HuH-7.5 (cell line): ENCODE results near the gene RAB22A.

Experiments used
- DNase-seq: peaks from one replicate; pipeline ENCODE4 v3.0.0; 2011; ENCODE audit warnings: low spot score

Gene RAB22A

GRCh38 chr20:58303547-58303946 is 6.0 kb upstream of the RAB22A start:
- no peak for DNase-seq

DNA sequence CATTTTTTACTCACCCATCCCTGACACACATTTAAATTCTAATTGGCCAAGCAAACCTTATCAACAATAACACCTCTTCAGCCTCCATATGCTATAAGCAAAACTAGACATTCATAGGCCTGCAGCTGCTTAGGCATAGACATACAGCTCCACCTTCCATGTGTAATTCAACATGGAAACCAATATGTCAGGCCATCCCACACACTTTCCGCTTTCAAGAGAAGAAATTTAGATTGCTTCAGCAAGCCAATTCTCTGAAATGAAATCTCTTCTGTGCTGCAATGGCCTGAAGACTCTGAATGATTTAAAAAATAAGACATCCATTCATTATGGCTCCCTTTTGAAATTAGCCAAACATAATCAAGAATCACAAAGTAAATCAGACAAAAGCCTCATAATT is 4.5 kb upstream of the RAB22A start:
- DNase-seq: no peak

- DNase-seq: no peak
Measured at GRCh38 chr20:58306421-58307261, 2.9 kb upstream of the RAB22A start.

DNA sequence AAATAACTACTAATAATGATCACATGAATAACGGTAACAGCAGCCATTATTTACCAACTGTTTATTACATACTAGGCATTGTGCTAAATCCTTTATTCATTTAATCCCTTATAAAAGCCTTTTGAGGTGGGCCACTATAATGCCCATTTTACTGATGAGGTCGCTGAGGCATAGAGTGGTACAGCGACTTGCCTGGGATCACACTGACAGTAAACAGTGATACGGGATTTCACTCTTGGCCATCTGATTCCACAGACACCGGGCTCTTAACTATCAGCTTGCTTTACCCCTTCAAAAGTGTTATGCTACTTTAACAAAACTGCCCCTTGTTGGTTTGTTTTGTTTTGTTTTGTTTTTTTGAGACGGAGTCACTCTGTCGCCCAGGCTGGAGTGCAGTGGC is 2.2 kb upstream of the RAB22A start:
- no peak for DNase-seq

- no peak for DNase-seq
Measured at GRCh38 chr20:58308290-58308679, 1.2 kb upstream of the RAB22A start.

DNA sequence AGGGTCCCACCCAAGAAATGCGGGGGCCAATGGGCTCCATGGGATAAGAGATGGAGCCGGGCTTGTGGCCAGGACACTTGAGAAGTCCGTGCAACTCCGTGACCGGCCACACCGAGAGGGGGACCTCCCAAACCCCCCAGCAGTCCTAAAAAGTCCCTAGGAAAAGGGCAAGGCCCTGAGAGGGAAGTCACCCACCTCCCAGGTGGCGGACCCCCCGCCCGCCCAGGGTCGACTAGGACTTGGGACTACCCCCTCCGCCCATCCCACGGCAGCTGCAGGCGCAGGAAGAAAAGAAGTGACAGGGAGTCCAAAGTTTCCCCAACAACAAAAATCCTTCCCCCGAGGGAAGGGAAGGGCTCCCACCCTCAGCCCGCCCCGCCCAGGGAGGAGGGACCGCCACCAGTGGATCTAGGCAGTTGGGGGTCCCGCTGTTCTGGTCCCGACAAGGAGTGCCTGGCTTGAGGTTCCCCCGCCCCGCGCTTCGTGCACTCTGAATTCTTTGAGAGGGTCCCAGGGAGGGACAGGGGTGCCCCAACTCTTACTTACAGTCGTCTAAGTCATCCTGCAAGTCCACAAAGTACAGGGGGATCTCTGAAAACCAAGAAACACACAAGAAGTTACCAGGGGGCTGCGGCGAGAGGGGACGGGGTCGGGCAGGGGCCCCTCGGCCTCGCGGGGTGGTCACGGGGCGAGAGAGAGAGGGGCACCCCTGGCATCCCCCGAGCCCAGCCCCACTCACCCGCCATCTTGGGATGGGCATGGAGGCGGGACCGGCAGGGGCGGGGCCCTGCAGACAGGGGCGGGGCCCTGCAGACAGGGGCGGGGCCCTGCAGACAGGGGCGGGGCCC is 611 bp upstream of the RAB22A start:
- peak; percentile 71 for DNase-seq

DNA sequence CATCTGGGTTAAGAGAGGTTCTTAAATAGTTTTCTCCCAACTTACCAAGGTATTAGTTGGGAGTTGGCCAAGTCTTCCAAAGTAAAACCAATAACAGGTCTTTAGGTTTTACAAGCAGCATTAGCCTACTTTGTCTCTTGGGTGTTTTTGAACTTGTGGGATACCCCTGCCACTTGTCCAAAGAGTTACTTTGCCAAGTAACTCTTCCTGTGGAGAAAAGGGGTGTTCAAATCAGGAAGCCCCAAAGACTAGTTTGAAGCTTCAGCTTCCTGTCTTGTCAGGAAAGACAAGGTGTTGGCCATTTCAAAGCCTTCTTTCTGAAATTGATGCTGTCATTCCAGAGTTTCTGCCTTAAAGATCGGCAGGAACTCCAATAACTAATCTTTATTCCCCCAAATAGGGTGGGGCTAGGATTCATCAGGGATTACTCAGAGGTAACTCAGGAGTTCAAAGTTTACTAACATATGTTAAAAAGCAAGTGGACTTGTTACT is 822 bp downstream of the RAB22A start:
- DNase-seq: no peak

GRCh38 chr20:58312836-58313235 is 3.3 kb downstream of the RAB22A start:
- DNase-seq: no peak

- DNase-seq: no peak
Measured at GRCh38 chr20:58313396-58313795, 3.9 kb downstream of the RAB22A start.

DNA sequence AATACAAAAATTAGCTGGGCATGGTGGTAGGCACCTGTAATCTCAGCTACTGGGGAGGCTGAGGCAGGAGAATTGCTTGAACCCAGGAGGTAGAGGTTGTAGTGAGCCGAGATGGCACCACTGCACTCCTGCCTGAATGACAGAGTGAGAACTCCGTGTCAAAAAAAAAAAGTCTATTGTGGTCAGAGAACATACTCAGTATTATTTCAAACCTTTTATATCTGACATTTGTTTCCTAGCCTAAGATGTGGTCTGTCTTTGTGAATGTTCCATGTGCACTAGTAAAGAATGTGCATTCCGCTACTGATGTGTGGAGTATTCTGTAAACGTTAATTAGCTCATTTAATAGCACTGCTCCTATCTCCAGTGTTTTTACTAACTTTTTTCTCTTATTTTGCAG is 11.7 kb downstream of the RAB22A start:
- no peak for DNase-seq

- no peak for DNase-seq
Measured at GRCh38 chr20:58322083-58322482, 12.6 kb downstream of the RAB22A start.

DNA sequence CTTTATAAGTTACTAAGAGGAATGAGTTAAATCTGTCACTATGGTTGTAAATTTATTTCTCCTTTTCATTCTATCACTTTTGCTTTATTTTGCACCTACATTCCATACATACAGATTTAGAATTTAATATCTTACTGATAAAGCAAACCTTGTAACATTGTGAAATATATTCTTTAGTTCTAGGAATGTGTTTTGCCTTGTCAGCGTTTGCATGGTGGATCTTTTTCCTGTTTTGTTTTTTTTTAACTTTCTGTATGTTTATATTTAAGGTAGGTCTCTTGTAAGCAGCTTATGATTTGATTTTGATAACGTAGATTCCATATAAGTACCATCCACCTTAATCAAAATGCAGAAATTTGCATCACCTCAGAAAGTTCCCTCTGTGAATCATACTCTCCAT is 16.4 kb downstream of the RAB22A start:
- DNase-seq: no peak

- no peak for DNase-seq
Measured at GRCh38 chr20:58327211-58327610, 17.7 kb downstream of the RAB22A start.

DNA sequence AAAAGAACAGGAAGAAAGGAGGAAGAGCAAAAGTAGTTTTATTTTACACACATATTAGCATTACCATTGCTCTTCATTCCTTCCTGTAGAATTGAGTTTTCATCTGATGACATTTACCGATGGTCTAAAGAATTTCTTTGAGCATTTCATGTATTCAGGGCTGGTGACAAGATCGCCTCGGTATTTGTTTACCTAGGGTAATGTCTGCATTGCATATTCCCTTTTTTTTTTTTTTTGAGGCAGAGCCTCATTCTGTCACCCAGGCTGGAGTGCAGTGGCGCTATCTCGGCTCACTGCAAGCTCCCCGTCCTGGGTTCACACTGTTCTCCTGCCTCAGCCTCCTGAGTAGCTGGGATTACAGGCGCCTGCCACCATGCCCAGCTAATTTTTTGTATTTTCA is 19.3 kb downstream of the RAB22A start:
- no peak for DNase-seq

GRCh38 chr20:58329711-58330110 is 20.2 kb downstream of the RAB22A start:
- no peak for DNase-seq

DNA sequence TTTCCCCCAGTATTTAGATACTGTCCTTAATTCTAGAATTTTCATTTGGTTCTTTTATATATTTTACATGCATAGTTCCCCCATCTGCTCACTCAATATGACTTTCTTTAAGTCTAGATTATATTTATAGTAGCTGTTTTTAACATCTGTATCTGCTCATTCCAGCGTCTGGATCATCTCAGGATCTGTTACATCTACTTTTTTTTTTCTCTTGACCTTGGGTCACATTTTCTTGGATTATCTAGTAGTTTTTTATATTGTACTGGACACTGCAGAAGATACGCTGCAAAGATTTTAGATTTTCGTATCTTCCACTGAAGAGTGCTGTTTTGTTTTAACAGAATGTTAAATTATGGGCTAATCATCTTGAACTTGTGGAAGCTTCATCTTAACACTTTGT is 20.7 kb downstream of the RAB22A start:
- no peak for DNase-seq

- DNase-seq: no peak
Measured at GRCh38 chr20:58330687-58331086, 21.2 kb downstream of the RAB22A start.

GRCh38 chr20:58331961-58332551 is 22.5 kb downstream of the RAB22A start:
- no peak for DNase-seq

DNA sequence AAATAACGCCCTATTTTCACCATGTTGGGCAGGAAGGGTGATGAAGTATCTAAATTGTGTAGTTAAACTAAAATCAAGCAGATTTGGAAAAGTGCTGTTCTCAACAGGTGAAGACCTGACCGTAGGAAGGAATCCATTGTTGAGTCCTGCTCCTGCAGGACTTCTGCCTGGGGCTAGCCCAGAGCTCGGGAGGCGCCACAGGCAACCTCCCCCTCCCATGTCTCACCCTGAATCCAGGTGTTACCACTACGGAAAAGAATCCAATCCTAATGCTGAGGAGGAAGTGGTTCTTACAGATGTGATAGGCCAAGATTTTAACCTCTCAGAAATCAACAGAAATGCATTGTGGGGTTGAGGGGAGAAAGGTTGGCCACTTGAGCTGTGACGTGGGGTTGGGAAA is 30.2 kb downstream of the RAB22A start:
- no peak for DNase-seq

DNA sequence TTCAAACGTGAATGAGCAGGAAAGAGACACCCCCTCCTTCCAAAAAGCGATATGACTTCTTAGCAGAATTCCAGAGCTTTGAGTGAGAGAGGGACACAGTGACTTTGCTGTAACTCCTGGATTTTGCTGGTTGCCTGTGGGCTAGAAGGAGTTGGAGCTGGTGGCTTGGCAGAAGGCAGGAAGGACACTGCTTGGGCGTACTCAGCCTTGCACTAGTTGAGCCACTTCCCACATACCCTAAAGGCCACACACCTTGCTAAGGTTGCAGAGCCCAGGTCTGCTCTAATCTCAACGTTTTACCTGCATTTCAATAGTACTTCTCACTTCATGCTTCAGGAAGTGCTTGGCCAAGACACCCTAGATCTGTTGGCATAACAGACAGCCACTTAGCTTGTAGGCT is 30.6 kb downstream of the RAB22A start:
- no peak for DNase-seq

GRCh38 chr20:58340853-58341252 is 31.3 kb downstream of the RAB22A start:
- DNase-seq: no peak

- no peak for DNase-seq
Measured at GRCh38 chr20:58342104-58342945, 32.8 kb downstream of the RAB22A start.
